ENCODE results near the gene HMG20A. TPM values are rescaled to one million over a fixed set of nuclear protein-coding genes. Genes with fewer than 3 reads are reported as not detected.

The HMG20A gene
- 10 to 100 TPM; 56.2 to 71.0 (median 64.3) TPM for polyA plus RNA-seq (ENCODE audit: insufficient read length in 4 of 4)

DNA sequence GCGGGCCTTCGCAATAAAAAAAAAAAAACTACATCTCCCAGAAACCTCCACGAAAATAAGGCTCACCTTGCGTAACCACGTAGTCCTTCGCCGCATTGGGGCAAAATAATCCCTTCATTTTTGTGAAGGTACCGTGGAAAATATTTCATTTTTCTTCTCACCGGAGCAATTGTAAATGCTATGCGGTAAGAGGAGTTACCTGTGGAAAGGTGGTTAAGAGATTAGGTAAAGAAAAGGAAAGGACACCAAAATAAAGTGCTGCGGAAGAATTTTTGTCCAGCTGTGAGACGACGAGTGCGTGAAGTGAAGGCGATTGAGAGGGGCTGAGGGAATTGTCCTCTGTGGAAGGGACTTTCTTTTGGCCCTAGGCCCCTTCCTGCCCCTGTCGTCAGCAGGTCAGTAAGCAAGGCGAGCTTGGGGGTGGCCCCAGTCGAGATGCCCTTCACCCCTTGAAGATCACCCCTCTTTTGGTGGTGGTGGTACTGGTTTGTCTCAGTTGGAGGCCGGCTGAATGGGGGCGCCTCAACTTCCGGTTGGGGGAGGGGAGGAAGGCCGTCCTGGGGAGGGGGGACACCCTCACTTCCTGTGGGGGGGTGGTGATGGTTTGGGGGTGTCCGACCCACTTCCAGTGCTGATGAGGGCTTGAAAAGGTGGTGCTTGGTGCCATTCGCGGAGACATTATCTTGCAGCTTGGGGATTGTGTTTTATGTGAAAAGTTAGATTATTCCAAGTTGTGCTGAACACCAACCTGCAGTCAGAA lies at the start of gene HMG20A:
Gene HMG20A (plus strand): TSS at position 279 of the 760 bp plus-strand sequence. CDS start 37,520 bp downstream, outside the sequence.
- peak; percentile 65 to 91 (median 82) for DNase-seq (ENCODE audit: low read depth in 4 of 4, low spot score in 3 of 4)

DNA sequence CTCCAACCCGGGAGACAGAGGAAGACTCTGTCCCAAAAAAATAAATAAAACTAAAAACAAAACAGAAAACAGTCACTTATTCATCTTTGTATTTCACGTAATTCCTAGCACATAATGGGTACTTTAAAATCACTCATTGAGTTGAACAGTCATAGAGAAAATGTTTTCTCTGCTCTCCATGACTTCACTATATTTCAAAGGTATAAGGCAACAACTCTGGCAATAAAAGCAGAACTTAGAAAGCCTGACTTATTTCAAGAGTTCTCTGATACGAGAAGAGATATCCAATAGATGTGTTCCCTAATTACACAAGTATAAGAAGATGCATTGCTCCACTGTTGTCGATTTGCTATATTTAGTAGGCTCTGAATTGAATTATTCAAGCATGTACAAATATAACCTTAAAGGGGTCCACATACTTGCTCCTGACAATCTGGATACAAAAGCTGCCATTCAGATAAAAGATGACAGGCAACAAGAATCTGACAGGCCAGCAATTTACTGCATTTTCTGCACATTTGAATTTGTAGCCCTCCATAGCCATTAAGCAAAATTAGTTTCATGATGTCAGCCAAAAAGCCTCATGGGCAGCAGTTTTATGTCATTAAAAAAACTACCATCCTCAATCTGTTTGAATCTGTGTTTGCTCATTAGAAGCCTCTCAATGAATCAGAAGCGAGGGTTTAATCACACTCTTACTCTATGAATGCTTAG lies 48.7 kb upstream of the HMG20A start:
- DNase-seq (ENCODE audit: low read depth in 4 of 4, low spot score in 3 of 4): no peak

DNA sequence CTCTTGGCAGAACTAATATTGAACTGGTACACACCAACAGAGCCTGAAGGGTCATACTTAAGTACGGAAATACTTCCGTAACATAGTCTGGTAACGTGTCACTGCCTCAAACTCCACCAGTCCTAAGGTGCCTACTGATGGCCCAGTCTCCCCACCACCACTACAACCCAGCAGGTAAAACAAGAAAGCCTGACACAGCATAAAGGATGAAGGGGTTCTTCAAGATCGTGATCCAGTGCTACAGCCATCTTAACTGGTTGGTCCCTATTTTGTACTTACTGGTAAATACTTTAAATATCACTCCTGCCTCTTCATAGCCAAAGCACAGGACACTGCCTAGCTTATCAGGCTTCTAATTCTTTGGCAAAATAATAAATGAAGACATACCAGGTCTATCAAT lies 47.2 kb upstream of the HMG20A start:
- DNase-seq (ENCODE audit: low read depth in 4 of 4, low spot score in 3 of 4): no peak

DNA sequence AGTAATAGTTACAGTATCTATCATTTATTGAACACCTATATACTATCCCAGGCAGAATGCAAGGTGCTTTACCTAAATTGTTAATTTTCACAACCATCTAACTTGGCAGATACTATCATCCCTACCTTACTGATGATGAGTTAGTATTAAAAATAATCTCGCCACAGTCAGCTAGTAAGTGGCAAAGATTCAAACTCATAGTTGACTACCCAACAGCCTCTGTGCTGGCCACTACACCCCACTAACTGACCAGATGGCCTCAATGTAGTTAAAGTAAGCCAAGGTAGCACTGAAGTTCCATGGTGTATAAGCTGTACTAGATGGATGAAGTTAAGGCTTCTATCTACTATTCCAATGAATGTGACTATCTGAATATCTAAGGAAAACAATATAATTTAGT lies 45.6 kb upstream of the HMG20A start:
- no peak for DNase-seq (ENCODE audit: low read depth in 4 of 4, low spot score in 3 of 4)

DNA sequence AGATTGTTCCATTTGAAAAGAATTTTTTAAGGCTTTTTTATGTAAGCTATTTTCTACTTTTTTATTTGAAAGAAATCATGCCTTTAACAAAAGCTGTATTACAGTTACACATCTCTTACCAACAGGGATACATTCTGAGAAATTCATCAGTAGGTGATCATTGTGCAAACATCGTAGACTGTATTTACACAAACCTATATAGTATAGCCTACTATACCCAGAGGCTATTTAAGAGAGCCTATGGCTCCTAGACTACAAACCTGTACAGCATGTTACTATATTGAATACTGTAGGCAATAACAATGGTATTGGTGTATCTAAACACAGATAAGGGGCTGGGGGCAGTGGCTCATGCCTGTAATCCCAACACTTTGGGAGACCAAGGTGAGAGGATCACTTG lies 43.9 kb upstream of the HMG20A start:
- no peak for DNase-seq (ENCODE audit: low read depth in 4 of 4, low spot score in 3 of 4)

DNA sequence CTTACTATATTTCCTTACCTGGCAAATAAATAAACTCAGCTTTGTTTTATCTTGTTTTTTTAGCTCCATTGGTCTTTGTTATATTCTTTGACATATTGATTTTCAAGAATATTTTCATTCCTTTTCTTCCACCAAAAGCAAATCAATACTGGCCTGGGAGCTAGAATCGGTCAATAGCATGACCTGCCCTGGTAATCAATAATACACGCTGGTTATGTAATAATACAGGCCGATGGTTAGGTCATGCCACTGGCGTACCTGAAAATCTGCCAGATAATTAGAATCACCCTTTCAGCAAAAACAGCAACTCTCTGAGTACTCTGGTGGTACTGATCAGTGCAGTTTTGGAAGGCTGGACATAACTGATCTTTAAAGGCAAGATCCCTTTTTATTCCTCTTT lies 40.7 kb upstream of the HMG20A start:
- DNase-seq (ENCODE audit: low read depth in 4 of 4, low spot score in 3 of 4): no peak

DNA sequence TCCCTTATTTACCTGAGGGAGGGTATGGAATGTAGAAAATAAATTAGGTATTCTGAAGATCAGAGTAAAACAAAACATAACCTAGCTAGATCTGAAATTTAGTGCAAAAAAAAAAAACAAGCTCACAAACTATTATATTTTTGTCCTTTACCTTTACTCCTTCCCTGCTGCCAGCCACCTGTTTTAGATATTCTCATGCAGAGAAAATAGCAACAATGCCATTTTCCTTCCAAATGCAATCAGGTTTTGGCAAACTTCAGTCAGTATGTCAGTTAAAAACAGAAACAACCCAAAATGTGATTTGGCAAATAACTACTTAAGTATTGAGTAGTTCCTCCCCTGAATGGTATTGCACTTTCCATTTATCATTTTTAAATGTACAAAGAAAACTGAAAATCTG lies 36.6 kb upstream of the HMG20A start:
- DNase-seq (ENCODE audit: low read depth in 4 of 4, low spot score in 3 of 4): no peak

DNA sequence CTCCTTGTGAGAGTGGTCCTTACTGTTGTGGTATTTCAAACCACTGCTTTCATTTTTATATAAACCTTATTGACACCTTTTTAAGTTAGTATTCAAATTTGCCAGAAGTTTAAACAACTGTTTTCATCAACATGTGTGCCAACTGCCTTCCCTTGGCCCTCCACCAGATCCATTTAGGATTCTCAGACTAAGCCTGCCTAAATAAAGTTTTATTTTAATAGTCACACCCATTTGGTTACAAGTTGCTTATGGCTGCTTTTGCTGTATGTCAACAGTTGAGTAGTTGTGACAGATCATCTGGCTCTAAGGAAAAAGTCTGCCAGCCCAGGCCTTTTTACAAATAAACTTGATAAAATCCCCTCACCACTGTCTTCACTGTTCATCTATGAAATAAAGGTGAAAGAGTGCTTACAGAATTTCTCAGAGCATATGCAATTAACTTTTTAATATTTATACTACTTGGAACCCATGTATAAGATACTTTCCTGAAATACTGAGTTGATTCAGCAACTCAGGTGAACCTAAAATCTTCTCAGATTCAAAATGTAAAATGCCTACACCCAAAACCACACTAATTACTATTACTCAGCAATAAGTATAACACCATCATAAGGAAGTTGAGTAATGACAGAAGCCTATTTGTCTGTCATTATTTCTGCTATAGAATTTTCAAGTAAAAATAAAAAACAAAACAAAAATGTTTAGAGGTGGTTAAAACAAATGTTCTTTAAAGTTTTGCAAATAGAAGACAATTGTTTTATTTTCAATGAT lies 35.9 kb upstream of the HMG20A start:
- no peak for DNase-seq (ENCODE audit: low read depth in 4 of 4, low spot score in 3 of 4)

DNA sequence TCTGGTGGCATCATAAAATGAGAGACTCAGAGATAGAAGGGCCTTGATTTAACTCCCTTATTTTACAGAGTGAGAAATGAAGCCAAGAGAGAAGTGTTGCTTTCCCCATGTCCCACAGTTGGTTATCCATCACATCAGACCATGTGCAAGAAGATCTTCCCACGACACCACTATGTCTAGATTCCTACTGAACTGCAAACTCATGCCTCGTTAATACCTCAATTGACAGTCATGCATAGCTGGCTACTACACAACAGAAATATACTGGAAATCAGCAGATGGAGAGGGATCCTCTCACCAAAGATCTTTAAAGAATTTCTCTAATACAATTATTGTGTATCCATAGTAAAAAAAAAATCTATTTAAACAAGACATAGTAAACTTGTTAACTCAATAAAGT lies 34.1 kb upstream of the HMG20A start:
- no peak for DNase-seq (ENCODE audit: low read depth in 4 of 4, low spot score in 3 of 4)

DNA sequence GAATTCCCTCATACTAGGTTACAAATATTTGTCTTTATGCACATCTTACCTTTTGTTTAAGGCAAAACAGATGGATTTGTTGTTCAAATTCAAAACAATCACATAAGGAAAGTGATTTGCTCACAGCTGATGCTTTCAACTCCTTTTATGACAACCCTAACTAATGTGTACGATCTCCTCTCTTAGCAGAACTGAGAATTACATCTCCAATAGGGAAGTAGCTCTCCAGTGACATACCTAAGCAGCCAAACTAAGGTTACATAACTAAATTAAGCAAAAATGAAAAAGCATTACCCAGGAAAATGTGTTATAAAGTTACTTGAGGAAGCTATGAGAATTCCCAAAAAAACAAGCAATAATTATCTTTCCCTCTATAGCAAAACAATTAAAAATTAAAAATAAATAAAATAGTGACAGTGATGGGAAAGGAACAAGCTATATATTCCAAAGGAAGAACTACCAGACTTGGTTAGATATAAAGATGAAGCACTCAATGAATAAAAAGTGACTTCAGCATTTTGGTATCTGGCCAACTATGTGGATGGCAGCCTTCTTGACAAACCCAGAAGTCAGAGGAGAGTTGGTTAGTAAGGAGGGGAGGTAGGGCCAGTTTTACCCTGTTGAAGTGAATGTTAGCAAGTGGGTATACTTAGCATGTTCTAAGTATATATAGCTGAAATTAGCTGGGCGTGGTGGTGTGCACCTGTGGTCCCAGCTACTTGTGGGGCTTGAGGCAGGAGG lies 33.2 kb upstream of the HMG20A start:
- DNase-seq (ENCODE audit: low read depth in 4 of 4, low spot score in 3 of 4): no peak

DNA sequence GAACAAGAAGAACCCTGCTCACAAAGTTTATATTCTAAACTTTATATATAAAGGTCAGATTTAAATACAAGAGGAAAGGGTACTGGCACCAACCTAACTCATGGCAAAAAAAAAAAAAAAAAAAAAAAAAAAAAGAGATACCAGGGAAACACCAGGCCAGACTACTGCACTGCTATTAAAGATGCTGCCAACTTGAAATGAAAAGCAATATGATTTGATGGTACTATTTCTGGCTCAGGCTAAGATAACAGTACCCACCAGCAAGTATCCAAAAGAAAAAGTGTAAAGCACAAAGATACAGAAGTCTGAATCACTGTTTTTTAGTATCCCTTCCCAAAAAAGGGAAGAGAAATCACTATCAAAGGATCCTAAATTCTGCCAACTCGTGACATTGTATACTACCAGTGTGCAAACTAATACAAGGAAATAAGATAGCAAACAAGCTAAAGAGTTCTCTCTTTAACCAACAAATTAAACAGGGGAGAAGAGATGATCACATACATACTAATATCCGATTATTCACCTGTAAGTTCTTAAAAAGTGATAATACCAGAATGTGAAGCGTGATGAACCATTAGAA lies 29.2 kb upstream of the HMG20A start:
- no peak for DNase-seq (ENCODE audit: low read depth in 4 of 4, low spot score in 3 of 4)

DNA sequence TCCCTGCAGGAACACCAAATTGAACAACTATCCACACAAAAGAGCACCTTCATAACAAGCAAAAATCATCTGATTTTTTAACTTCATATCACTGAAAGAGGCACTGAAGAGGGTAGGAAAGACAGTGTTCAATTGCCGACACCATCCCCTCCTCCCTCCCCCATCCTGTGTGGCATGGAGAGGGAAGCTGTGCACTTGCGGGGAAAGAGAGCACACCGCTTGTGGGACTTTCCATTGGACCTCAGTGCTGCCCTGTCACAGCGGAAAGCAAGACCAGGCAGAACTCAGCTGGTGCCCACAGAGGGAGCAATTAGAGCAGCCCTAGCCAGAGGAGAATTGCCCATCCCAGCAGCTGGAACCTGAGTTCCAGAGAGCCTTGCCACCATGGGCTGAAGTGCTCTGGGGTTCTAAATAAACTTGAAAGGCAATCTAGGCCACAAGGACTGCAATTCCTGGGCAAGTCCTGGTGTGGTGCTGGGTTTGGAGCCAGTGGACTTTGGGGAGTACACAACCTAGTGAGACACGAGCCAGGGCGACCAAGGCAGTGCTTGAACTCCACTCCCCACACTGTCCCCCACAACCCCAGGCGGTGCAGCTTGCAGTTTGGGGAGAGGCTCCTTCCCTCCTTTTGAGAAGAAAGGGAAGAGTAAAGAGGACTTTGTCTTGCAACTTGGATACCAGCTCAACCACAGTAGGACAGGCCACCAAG lies 27.8 kb upstream of the HMG20A start:
- no peak for DNase-seq (ENCODE audit: low read depth in 4 of 4, low spot score in 3 of 4)

DNA sequence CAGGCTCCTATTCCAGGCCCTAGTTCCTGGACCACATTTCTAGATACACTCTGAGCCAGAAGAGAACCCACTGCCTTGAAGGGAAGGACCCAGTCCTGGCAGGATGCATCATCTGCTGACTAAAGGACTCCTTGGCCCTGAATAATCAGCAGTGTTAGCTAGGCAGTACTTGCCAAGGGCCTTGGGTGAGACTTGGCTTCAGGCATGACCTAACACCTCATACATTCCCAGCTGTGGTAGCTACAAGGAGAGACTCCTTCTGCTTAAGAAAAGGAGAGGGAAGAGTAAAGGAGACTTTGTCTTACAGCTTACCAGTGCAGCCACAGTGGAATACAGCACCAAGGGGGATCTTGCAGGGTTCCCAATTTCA lies 27.2 kb upstream of the HMG20A start:
- no peak for DNase-seq (ENCODE audit: low read depth in 4 of 4, low spot score in 3 of 4)

DNA sequence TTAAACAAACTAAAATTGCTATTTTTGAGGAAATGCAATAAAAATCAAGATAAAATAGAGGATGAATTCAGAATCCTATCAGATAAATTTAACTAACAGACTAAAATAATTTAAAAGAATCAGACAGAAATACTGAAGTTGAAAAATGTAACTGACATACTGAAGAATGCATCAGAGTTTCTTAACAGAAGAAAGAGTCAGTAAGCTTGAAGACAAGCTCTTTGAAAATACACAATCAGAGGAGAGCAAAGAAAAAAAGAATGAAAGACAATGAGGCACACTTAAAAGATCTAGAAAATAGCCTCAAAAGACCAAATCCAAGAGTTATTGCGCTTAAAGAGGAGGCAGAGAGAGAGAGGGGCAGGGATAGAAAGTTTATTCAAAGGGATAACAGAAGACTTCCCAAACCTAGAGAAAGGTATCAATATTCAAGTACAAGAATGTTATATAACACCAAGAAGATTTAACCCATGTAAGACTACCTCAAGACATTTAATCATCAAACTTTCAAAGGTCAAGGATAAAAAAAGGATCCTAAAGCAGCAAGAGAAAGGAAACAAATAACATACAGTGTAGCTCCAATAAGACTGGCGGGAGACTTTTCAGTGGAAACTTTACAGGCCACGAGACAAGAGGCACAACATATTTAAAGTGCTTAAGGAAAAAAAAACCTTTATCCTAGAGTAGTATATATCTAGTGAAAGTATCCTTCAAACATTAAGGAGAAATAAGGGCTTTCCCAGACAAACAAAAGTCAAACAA lies 25.5 kb upstream of the HMG20A start:
- no peak for DNase-seq (ENCODE audit: low read depth in 4 of 4, low spot score in 3 of 4)

DNA sequence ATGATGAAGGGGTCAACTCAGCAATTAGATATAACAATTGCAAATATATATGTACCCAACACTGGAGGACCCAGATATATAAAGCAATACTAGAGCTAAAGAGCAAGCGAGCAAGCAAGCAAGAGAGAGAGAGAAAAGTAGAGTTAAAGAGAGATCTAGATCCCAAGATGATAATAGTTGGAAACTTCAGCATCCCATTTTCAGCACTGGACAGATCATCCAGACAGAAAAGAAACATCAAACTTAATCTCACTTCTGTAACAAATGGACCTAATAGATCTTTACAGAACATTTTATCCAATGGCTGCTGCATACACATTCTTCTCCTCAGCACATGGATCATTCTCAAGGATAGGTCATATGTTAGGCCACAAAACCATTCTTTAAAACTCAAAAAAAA lies 24.0 kb upstream of the HMG20A start:
- DNase-seq (ENCODE audit: low read depth in 4 of 4, low spot score in 3 of 4): no peak

DNA sequence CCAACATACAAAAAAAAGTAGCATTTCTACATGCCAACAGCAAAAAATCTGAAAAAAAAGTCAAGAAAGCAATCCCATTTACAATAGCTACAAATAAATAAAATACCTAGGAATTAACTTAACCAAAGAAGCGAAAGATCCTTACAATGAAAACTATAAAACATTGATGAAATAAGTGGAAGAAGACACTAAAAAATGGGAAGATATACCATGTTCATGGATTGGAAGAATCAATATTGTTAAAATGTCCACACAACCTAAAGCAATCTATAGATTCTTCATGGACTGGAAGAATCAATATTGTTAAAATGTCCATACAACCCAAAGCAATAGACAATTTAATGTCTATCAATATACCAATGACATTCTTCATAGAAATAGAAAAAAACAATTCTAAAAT lies 21.8 kb upstream of the HMG20A start:
- no peak for DNase-seq (ENCODE audit: low read depth in 4 of 4, low spot score in 3 of 4)

DNA sequence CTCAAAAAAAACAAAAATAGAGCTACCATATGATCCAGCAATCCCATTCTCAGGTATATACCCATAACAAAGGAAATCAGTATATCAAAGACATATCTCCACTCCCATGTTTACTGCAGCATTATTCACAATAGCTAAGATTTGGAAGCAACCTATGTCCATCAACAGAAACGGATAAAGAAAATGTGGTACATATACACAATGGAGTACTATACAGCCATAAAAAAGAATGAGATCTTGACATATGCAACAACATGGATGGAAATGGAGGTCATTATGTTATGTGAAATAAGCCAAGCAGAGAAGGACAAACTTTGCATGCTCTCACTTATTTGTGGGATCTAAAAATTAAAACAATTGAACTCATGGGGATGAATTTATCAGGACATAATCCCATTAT lies 20.4 kb upstream of the HMG20A start:
- DNase-seq (ENCODE audit: low read depth in 4 of 4, low spot score in 3 of 4): no peak

DNA sequence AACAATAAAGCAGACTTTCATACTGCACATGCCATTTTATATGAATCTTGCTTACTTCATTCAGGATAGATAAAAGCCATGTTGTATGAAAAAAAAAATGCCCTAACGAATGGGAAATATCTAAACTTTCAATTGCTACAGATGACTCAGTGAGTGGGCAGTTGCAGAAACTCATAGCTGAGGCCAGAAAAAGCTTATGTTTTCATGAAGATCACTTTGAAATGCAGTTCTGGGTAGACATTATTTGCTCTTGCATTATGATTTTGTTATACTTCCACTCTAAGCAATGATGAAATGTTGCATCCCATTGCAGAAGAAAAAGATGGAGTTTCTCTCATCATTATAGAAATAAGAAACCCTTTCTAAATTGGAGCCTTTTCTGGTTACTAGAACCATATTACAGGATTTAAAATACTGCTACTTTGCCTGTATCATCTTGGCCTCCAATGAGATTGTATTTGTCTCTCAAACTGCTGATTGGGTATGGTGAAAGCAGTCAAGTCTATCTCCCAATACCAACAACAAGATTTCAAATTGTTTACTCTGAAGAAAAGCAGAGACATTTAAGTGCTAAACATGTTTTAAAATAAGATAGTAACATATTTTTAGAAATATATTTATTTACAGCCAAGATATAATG lies 17.8 kb upstream of the HMG20A start:
- DNase-seq (ENCODE audit: low read depth in 4 of 4, low spot score in 3 of 4): no peak

Measured in right renal pelvis (tissue), 4 donors.